H1 (cell line): ENCODE results near the gene ADM. TPM values are rescaled to one million over a fixed set of nuclear protein-coding genes. Genes with fewer than 3 reads are reported as not detected.

Experiments
- CTCF ChIA-PET: fragments of 300-600 bp; sonication (Branson Sonifier 250); formaldehyde crosslinking; loops from one replicate; lab custom pipeline; 2021; ENCODE audit not compliant: partially characterized antibody; lab: Charles Lee
- POLR2A ChIA-PET: fragments of 300-600 bp; sonication (Branson Sonifier 250); formaldehyde crosslinking; loops from one replicate; lab custom pipeline; 2021; ENCODE audit warnings: inconsistent platforms; ENCODE audit not compliant: partially characterized antibody; lab: Charles Lee
- DNase-seq, 2 experiments: peaks; one replicate each; pipeline versions ENCODE4 v3.0.0 to v3.0.0-alpha.2; 2010 to 2022; ENCODE audit warnings: low spot score in 2 of 2, low read depth in 1 of 2, mixed read lengths in 1 of 2
- FAIRE-seq: peaks from 2 replicates; lab custom pipeline; 2011; peaks lifted over from hg19 to GRCh38; lab: Jason Lieb, UNC
- H2AFZ ChIP-seq: 2 replicates; pipeline ENCODE4 v1.8.1; 2012; ENCODE audit warnings: low read length, inconsistent platforms
- H2AK5ac ChIP-seq: 2 replicates; pipeline ENCODE4 v1.6.1; 2013; ENCODE audit warnings: low read depth, low read length
- H2BK120ac ChIP-seq: replicated peaks from 2 replicates; pipeline ENCODE3; 2013; ENCODE audit warnings: low read depth, low read length, inconsistent platforms
- H2BK12ac ChIP-seq: 2 replicates; pipeline ENCODE4 v1.6.1; 2013; ENCODE audit warnings: low read depth, low read length
- H2BK15ac ChIP-seq: 2 replicates; pipeline ENCODE4 v1.6.1; 2013; ENCODE audit warnings: low read length
- H2BK20ac ChIP-seq: 2 replicates; pipeline ENCODE4 v1.6.1; 2013; ENCODE audit warnings: low read length
- H2BK5ac ChIP-seq: 2 replicates; pipeline ENCODE4 v1.6.1; 2013; ENCODE audit warnings: low read depth, low read length
- H3K14ac ChIP-seq: 2 replicates; pipeline ENCODE4 v1.6.1; 2013; ENCODE audit warnings: inconsistent platforms; ENCODE audit not compliant: insufficient read length
- H3K18ac ChIP-seq: 2 replicates; pipeline ENCODE4 v1.6.1; 2013; ENCODE audit warnings: low read length; ENCODE audit errors: extremely low read depth
- H3K23ac ChIP-seq: 2 replicates; pipeline ENCODE4 v1.6.1; 2013; ENCODE audit warnings: inconsistent platforms; ENCODE audit not compliant: insufficient read length
- H3K23me2 ChIP-seq: 2 replicates; pipeline ENCODE4 v1.6.1; 2013; ENCODE audit warnings: low read depth, low read length
- H3K27ac ChIP-seq: 2 replicates; pipeline ENCODE4 v1.6.1; 2011; ENCODE audit warnings: low read depth, low read length, inconsistent platforms
- H3K27me3 ChIP-seq, 4 experiments: replicated peaks in 1 of 4; 1 replicate in 1 of 4; 2 replicates in 3 of 4; pipeline versions ENCODE4 v1.6.1 to v1.8.1; 2011 to 2013; ENCODE audit warnings: low read length in 3 of 4, mild to moderate bottlenecking in 3 of 4, inconsistent platforms in 2 of 4, mixed read lengths in 2 of 4, moderate library complexity in 1 of 4; ENCODE audit not compliant: control insufficient read depth in 3 of 4, insufficient read depth in 3 of 4; ENCODE audit errors: extremely low read depth in 1 of 4
- H3K36me3 ChIP-seq, 4 experiments: 2 replicates each; pipeline versions ENCODE4 v1.6.1 to v1.8.1; 2011 to 2013; ENCODE audit warnings: mild to moderate bottlenecking in 4 of 4, low read length in 3 of 4, moderate library complexity in 2 of 4, control low read depth in 1 of 4, inconsistent platforms in 1 of 4; ENCODE audit not compliant: insufficient read depth in 4 of 4, control insufficient read depth in 2 of 4
- H3K4ac ChIP-seq: replicated peaks from 2 replicates; pipeline ENCODE3; 2013; ENCODE audit warnings: low read length, low read depth, mixed read lengths, inconsistent platforms; ENCODE audit not compliant: insufficient read length
- H3K4me1 ChIP-seq, 4 experiments: replicated peaks in 1 of 4; 1 replicate in 1 of 4; 2 replicates in 3 of 4; pipeline versions ENCODE4 v1.6.1 to v1.8.1; 2011 to 2013; ENCODE audit warnings: low read length in 3 of 4, inconsistent platforms in 2 of 4, mixed read lengths in 1 of 4; ENCODE audit not compliant: insufficient read depth in 4 of 4, control insufficient read depth in 3 of 4
- H3K4me2 ChIP-seq, 2 experiments: 2 replicates each; pipeline versions ENCODE4 v1.6.1 to v1.8.1; 2011 to 2013; ENCODE audit warnings: low read depth in 2 of 2, low read length in 2 of 2, control low read depth in 1 of 2, inconsistent platforms in 1 of 2, mild to moderate bottlenecking in 1 of 2; ENCODE audit not compliant: insufficient read depth in 1 of 2
- H3K4me3 ChIP-seq, 4 experiments: fragments of 200-600, 300-600 bp in 1 of 4; sonication (generic), shearing (Covaris generic), sonication (Bioruptor Twin) in 1 of 4; 2 replicates each; pipeline versions ENCODE4 v1.5.1 to v1.8.1; 2011 to 2016; ENCODE audit warnings: low read length in 4 of 4, low read depth in 3 of 4, control low read depth in 2 of 4, inconsistent platforms in 2 of 4, mild to moderate bottlenecking in 2 of 4, mixed read lengths in 1 of 4, moderate library complexity in 1 of 4; ENCODE audit not compliant: insufficient read depth in 2 of 4; ENCODE audit errors: extremely low read depth in 1 of 4
- H3K56ac ChIP-seq: replicated peaks from 2 replicates; pipeline ENCODE3; 2013; ENCODE audit warnings: low read depth, mild to moderate bottlenecking, mixed read lengths, low read length, inconsistent platforms; ENCODE audit not compliant: insufficient read length
- H3K79me1 ChIP-seq: 2 replicates; pipeline ENCODE4 v1.6.1; 2013; ENCODE audit warnings: low read depth, low read length, control low read depth
- H3K79me2 ChIP-seq, 2 experiments: 2 replicates each; pipeline versions ENCODE4 v1.6.1 to v1.8.1; 2012 to 2013; ENCODE audit warnings: low read length in 2 of 2, mild to moderate bottlenecking in 2 of 2, inconsistent platforms in 1 of 2; ENCODE audit not compliant: insufficient read depth in 2 of 2, control insufficient read depth in 1 of 2
- H3K9ac ChIP-seq, 4 experiments: replicated peaks in 1 of 4; 1 replicate in 1 of 4; 2 replicates in 3 of 4; pipeline versions ENCODE4 v1.6.1 to v1.8.1; 2011 to 2013; ENCODE audit warnings: low read depth in 3 of 4, low read length in 3 of 4, control low read depth in 2 of 4, mild to moderate bottlenecking in 2 of 4, moderate library complexity in 2 of 4, inconsistent platforms in 1 of 4; ENCODE audit errors: extremely low read depth in 1 of 4
- H3K9me3 ChIP-seq, 2 experiments: 2 replicates each; pipeline versions ENCODE4 v1.6.1 to v1.8.1; 2012 to 2013; ENCODE audit warnings: mild to moderate bottlenecking in 2 of 2, moderate library complexity in 2 of 2, control low read depth in 1 of 2, inconsistent platforms in 1 of 2, low read depth in 1 of 2, low read length in 1 of 2, mixed read lengths in 1 of 2; ENCODE audit not compliant: insufficient read depth in 2 of 2
- H4K20me1 ChIP-seq, 2 experiments: replicated peaks in 1 of 2; 2 replicates each; pipeline versions ENCODE3 to v1.8.1; 2011 to 2013; ENCODE audit warnings: inconsistent platforms in 2 of 2, low read length in 2 of 2, mild to moderate bottlenecking in 1 of 2; ENCODE audit not compliant: insufficient read depth in 2 of 2, control insufficient read depth in 1 of 2
- H4K5ac ChIP-seq: 2 replicates; pipeline ENCODE4 v1.6.1; 2013; ENCODE audit warnings: low read length, low read depth, mixed read lengths, inconsistent platforms; ENCODE audit not compliant: insufficient read length
- H4K8ac ChIP-seq: 2 replicates; pipeline ENCODE4 v1.8.0; 2013; ENCODE audit warnings: mild to moderate bottlenecking, moderate library complexity, low read length, inconsistent platforms; ENCODE audit not compliant: insufficient read depth; ENCODE audit errors: extremely low read depth
- H4K91ac ChIP-seq: replicated peaks from 2 replicates; pipeline ENCODE3; 2013; ENCODE audit warnings: low read length, mixed read lengths, inconsistent platforms; ENCODE audit not compliant: insufficient read length
- CBX8 ChIP-seq: fragments of 300-800, 300-1000 bp; sonication (generic); IDR thresholded peaks from 2 replicates; pipeline ENCODE4 v1.7.1; 2016; ENCODE audit warnings: low read depth, low read length, borderline replicate concordance
- CTBP2 ChIP-seq: IDR thresholded peaks from 2 replicates; pipeline ENCODE4 v1.7.0; 2011; ENCODE audit warnings: borderline replicate concordance, mild to moderate bottlenecking, moderate library complexity, mixed read lengths, low read length; ENCODE audit not compliant: insufficient read depth, insufficient read length
- FOSL1 ChIP-seq: IDR thresholded peaks from 2 replicates; pipeline ENCODE4 v1.6.1; 2011; ENCODE audit warnings: mild to moderate bottlenecking, low read depth, low read length, moderate library complexity; ENCODE audit not compliant: insufficient read depth
- KDM4A ChIP-seq: IDR thresholded peaks from one replicate; pipeline ENCODE4 v1.7.1; 2012; ENCODE audit warnings: low read depth, mild to moderate bottlenecking, moderate library complexity, low read length, inconsistent platforms; ENCODE audit not compliant: severe bottlenecking
- NRF1 ChIP-seq: IDR thresholded peaks from 2 replicates; pipeline ENCODE4 v1.6.1; 2011; ENCODE audit warnings: mild to moderate bottlenecking, low read depth, low read length, improper control_type of control experiment
- RBBP5 ChIP-seq: IDR thresholded peaks from 2 replicates; pipeline ENCODE4 v1.7.1; 2012; ENCODE audit warnings: low read depth, mild to moderate bottlenecking, inconsistent platforms, low read length, moderate library complexity, borderline replicate concordance
- RFX5 ChIP-seq: IDR thresholded peaks from 2 replicates; pipeline ENCODE4 v1.6.1; 2011; ENCODE audit warnings: low read depth, low read length, improper control_type of control experiment, borderline replicate concordance
- SIN3A ChIP-seq, 2 experiments: IDR thresholded peaks in 1 of 2; conservative IDR thresholded peaks in 1 of 2; 2 replicates each; pipeline ENCODE4 v1.6.1; 2011 to 2012; ENCODE audit warnings: low read length in 2 of 2, improper control_type of control experiment in 1 of 2, low read depth in 1 of 2, mild to moderate bottlenecking in 1 of 2
- SP4 ChIP-seq: IDR thresholded peaks from 2 replicates; pipeline ENCODE4 v1.6.1; 2012; ENCODE audit warnings: low read length, inconsistent platforms
- TCF12 ChIP-seq: IDR thresholded peaks from 2 replicates; pipeline ENCODE4 v1.6.1; 2011; ENCODE audit warnings: low read depth, mild to moderate bottlenecking, low read length
- WGBS, 2 experiments: shearing (Covaris generic) in 1 of 2; methylation state at CpG; one replicate each; pipeline versions ENCODE4 v1.1.6 to v1.1.7; 2013 to 2015; ENCODE audit warnings: low lambda C conversion rate in 2 of 2, mixed read lengths in 2 of 2, inconsistent platforms in 1 of 2, low coverage in 1 of 2, missing lambda C conversion rate in 1 of 2; ENCODE audit not compliant: insufficient replicate concordance in 2 of 2, insufficient coverage in 1 of 2, insufficient read length in 1 of 2; ENCODE audit errors: extremely low coverage in 1 of 2, missing lambda C conversion rate in 1 of 2; 5-methylcytosine and 5-hydroxymethylcytosine counted together
- polyA plus RNA-seq, 7 experiments: library from polyadenylated mRNA; depleted of rRNA in 3 of 7; stranded (reverse) in 5 of 7; unstranded in 2 of 7; fragments of >200 nt in 5 of 7; fragments of 200-250 nt in 2 of 7; gene quantifications; 1 replicate in 5 of 7; 2 replicates in 1 of 7; 4 replicates in 1 of 7; pipeline versions ENCODE4 v1.2.1 to v1.2.3, GENCODE V29; 2011 to 2013; ENCODE audit warnings: missing spikeins in 2 of 7, mixed read lengths in 2 of 7
- total RNA-seq: library from RNA; stranded (reverse); fragmentation: NEBNext Ultra II Directional; extraction: Animal tissue kit (Norgen Biotek cat#: 25700); gene quantifications from 2 replicates; pipeline ENCODE4 v1.2.1, GENCODE V29; 2021
- TF ChIP-seq, protein P1 (sequence below): IDR thresholded peaks from 2 replicates; pipeline ENCODE4 v1.6.1; 2012; ENCODE audit warnings: inconsistent platforms

Gene ADM
- total and polyA plus RNA-seq, 2 of the 8 experiments (the other 6 are each of a cell fraction or from before 2014, with no cell fraction given), result 94.1 to 95.6 TPM

DNA sequence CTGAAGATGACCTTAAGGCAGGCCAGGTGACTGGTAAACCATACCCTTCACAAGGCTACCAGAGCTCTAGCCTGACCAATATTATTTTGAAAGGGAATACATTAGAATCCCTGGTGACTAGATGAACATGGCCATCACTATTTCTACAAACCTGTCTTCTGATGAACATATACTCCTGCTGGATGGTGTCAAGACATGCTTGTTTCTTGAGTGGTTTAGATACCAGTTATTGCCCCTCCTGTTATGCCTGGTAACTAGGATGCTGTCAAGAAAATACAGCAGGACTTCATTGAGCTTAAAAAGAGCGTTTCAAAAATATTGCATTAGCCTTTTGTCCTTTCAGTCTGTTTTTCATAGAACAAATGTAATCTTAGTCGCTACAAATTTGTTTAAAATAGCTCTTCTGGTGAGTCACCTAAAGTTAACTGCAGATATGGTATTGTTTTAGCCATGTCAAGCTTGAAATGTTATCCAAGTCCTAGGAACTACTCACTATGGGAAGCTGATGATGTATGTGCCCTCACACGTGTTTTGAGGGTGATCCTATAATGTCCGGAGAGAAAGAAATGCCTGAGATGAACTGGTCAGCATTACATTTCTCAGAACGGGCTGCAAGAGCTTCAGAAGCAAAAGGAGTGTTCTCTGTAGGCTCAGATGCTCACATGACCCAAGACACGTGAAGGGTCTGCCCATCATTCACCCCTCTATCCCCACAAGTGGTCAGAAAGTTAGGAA lies 20.6 kb downstream of the ADM start:
- Histone ChIP-seq H3K79me1 (no peaks in the 10 kb centered on the region), H3K23me2 (no peaks in the 10 kb centered on the region), H4K20me1 (no peaks in the 10 kb centered on the region), H3K18ac (no peak overlapping the region), H2AFZ (no peak overlapping the region), H4K5ac (no peak overlapping the region), H2BK12ac (peak overlapping the region; percentile 82; the same call in 1 of the 2 replicates), H3K27me3 (no peaks in the 10 kb centered on the region), H3K9ac (no peak overlapping the region), H4K91ac (peak overlapping the region; percentile 31), H2BK15ac (0 out of 2 replicates have a peak overlapping the region, but pooled peaks have one; percentile 73), H3K79me2 (no peaks in the 10 kb centered on the region), H2AK5ac (peak overlapping the region; percentile 78; the same call in 1 of the 2 replicates), H3K23ac (no peak overlapping the region), H3K27ac (no peak overlapping the region), H3K4me1 (peaks cover 3 to 15% (median 8%) of the 10 kb centered on the region in 4 experiments; a peak in 5 of 7 replicates), H3K56ac (no peak overlapping the region), H3K4me2 (no peak overlapping the region), H2BK20ac (peak overlapping the region; percentile 75; the same call in 1 of the 2 replicates), H2BK5ac (peak overlapping the region; percentile 1; the same call in 1 of the 2 replicates), H3K4me3 (no peak overlapping the region), H3K14ac (no peak overlapping the region), H3K4ac (no peak overlapping the region), H2BK120ac (peak overlapping the region; percentile 56), H3K36me3 (no peaks in the 10 kb centered on the region), H3K9me3 (no peaks in the 10 kb centered on the region), H4K8ac (no peak overlapping the region)
- 82% methylated on average over 6 of the region's 6 CpGs; no CpG with 5 or more reads in 1 of the 2 experiments for WGBS, 2 experiments
- no peak for FAIRE-seq
- DNase-seq, result no peak
- ChIA-PET POLR2A (interaction anchor here (1.3 to 2.2 kb wide), 5 partner anchors 11 to 27 kb away, joined by 3 to 21 read pairs (median 4); partner anchors contain the start of gene ADM), CTCF (interaction anchor here (0.6 to 3.7 kb wide), 11 partner anchors 9 to 388 kb away, joined by 3 to 32 read pairs (median 5); partner anchors contain the start of gene ADM)
- no peak for TF ChIP-seq SP4
- no peak for TF ChIP-seq KDM4A
- TF ChIP-seq RFX5, result no peak
- TF ChIP-seq CBX8, result no peak
- no peak for TF ChIP-seq RBBP5
- TF ChIP-seq TCF12, result no peak
- no peak for TF ChIP-seq NRF1
- no peak for TF ChIP-seq FOSL1
- TF ChIP-seq CTBP2, result no peak
- no peak for TF ChIP-seq SIN3A (conservative IDR thresholded peaks at IDR 0.05 in 1 of 2, IDR thresholded peaks at IDR 0.05 in 1 of 2; ENCODE audit: low read depth in 1 of 2, low read length in 2 of 2)
- TF ChIP-seq, protein P1, sequence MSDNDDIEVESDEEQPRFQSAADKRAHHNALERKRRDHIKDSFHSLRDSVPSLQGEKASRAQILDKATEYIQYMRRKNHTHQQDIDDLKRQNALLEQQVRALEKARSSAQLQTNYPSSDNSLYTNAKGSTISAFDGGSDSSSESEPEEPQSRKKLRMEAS, result no peak
